Heart left ventricle (tissue), 16 donors: ENCODE results near the gene DPPA5. TPM values are rescaled to one million over a fixed set of nuclear protein-coding genes. Genes with fewer than 3 reads are reported as not detected.
A peak's percentile ranks its signal among the peaks of the same experiment; 100 is the strongest.
"Not testable (repeated sequence)": the region's sequence is repeated elsewhere in the genome, so short reads cannot be mapped to it uniquely, and the experiment has no call there.

Experiments used
- ATAC-seq, 4 donors: fragments of 200-7000 bp; cut with Tn5 transposase; one replicate each; pipeline ENCODE4 v1.9.1; 2020 to 2022; ENCODE audit warnings: moderate library complexity in 4 of 4, mild to moderate bottlenecking in 3 of 4, moderate number of reproducible peaks in 1 of 4
- DNase-seq, 5 donors: peaks; one replicate each; pipeline ENCODE4 v3.0.0-alpha.2; 2020
- H3K27ac ChIP-seq, 12 donors: fragments of 200-600 bp; sonication (generic) in 4 of 12; one replicate each; pipeline versions ENCODE4 v1.5.0 to v1.8.0; 2016 to 2022; ENCODE audit warnings: mild to moderate bottlenecking in 2 of 12
- H3K27me3 ChIP-seq, 9 donors: fragments of 200-600 bp; sonication (generic) in 2 of 9; one replicate each; pipeline versions ENCODE4 v1.5.1 to v1.8.0; 2016 to 2022; ENCODE audit warnings: mild to moderate bottlenecking in 3 of 9
- H3K36me3 ChIP-seq, 9 donors: fragments of 200-600 bp; sonication (generic) in 2 of 9; one replicate each; pipeline versions ENCODE4 v1.5.0 to v1.8.0; 2018 to 2022; ENCODE audit warnings: mild to moderate bottlenecking in 2 of 9
- H3K4me1 ChIP-seq, 12 donors: fragments of 200-600 bp; sonication (generic) in 4 of 12; one replicate each; pipeline versions ENCODE4 v1.5.0 to v1.8.0; 2016 to 2022; ENCODE audit warnings: mild to moderate bottlenecking in 3 of 12
- H3K4me3 ChIP-seq, 12 donors: fragments of 200-600 bp; sonication (generic) in 4 of 12; one replicate each; pipeline versions ENCODE4 v1.5.0 to v1.8.0; 2017 to 2022; ENCODE audit warnings: mild to moderate bottlenecking in 9 of 12, moderate library complexity in 4 of 12
- H3K9me3 ChIP-seq, 12 donors: fragments of 200-600 bp; sonication (generic) in 4 of 12; one replicate each; pipeline versions ENCODE4 v1.5.0 to v1.8.0; 2016 to 2022; ENCODE audit warnings: mild to moderate bottlenecking in 1 of 12
- CTCF ChIP-seq, 12 donors: fragments of 200-600 bp; sonication (generic) in 4 of 12; IDR thresholded peaks; one replicate each; pipeline versions ENCODE4 v1.5.0 to v1.8.0; 2018 to 2022; ENCODE audit warnings: antibody characterized with exemption in 12 of 12, mild to moderate bottlenecking in 5 of 12
- POLR2A ChIP-seq, 2 donors: fragments of 450-650 bp; IDR thresholded peaks; one replicate each; pipeline ENCODE4 v1.6.1; 2017; ENCODE audit warnings: antibody characterized with exemption in 2 of 2, mild to moderate bottlenecking in 2 of 2, moderate library complexity in 2 of 2
- WGBS, 4 donors: extraction: QIAGEN DNeasy Blood & Tissue Kit in 2 of 4; methylation state at CpG; one replicate each; pipeline versions ENCODE4 v1.1.5 to v1.1.7; 2013 to 2018; 5-methylcytosine and 5-hydroxymethylcytosine counted together
- intact Hi-C, 10 donors: fragments of 100-400 bp; cut with DNase I; formaldehyde crosslinking; loops; one replicate each; pipeline versions ENCODE4 v1.11.1 to v1.14.2; 2022
- polyA plus RNA-seq, 2 donors: library from polyadenylated mRNA; stranded (reverse); fragments of 200-250 nt; gene quantifications; one replicate each; pipeline ENCODE4 v1.2.3, GENCODE V29; 2013
- total RNA-seq, 9 donors: library from RNA; depleted of rRNA in 2 of 9; stranded (reverse); fragments of >200 nt in 2 of 9; fragmentation: NEBNext Ultra II Directional in 3 of 9; extraction: Animal tissue kit (Norgen Biotek cat#: 25700) in 3 of 9; gene quantifications; one replicate each; pipeline versions ENCODE4 v1.1.0 to v1.2.4, GENCODE V29; 2016 to 2023
- donor health status: ischemic (EF 13 %, LVEDD 7.1; RV severe dilation, severe dysfunction).
- donor health status: healthy with polysubstance abuse.
- donor health status: DM: no; HTN: yes; CAD: no.
- donor health status: DM: no; HTN: no; CAD: no.
- donor health status: ischemic (EF 25% LVEDD 6.9; RV normal size, moderate dysfunction).
- donor health status: ischemic (EF 25% LVEDD 5.7; RV mildly dilated, moderate dysfunction).
- donor health status: healthy.
- donor health status: DM: yes; HTN: yes; CAD: no.
- donor health status: ischemic (EF 35%, LVEDD 5.7; RV mildly dilated, moderate dysfunction).
- donor health status: nonischemic (EF 11% LVEDD 7.7; RV severe dilation, severe dysfunction).
- donor health status: DM: yes; HTN: yes; CAD: no.
- donor health status: PGD.
- donor health status: ischemic (EF 29% LVEDD 5.4; RV normal size, mild dysfunction).
- donor health status: nonischemic (EF 23%, LVEDD 6.1; RV moderate dilation, normal function).

The DPPA5 gene
- total and polyA plus RNA-seq, 11 donors = not detected

GRCh38 chr6:73308712-73309534 is 45.2 kb downstream of the DPPA5 start:
- Histone ChIP-seq H3K4me3 (peak overlapping the region in 11 of 12 donors; percentile 38 to 74 (median 55)), H3K4me1 (peaks cover 0 to 17% (median 3%) of the 10 kb centered on the region in 12 donors), H3K27ac (no peak overlapping the region), H3K9me3 (no peaks in the 10 kb centered on the region), H3K27me3 (peaks cover 0 to 32% (median 15%) of the 10 kb centered on the region in 9 donors), H3K36me3 (no peaks in the 10 kb centered on the region)
- 79 to 84% (median 81%) methylated on average over 26 of the region's 26 CpGs for WGBS, 4 donors
- ATAC-seq (no peak), DNase-seq (no peak)
- intact Hi-C loops = no loop called here
- TF ChIP-seq CTCF (IDR thresholded peaks at IDR 0.05) (no peak), POLR2A (IDR thresholded peaks at IDR 0.05) (no peak)

GRCh38 chr6:73303773-73304172 is 50.3 kb downstream of the DPPA5 start:
- H3K27ac ChIP-seq, ATAC-seq, intact Hi-C loops, DNase-seq, H3K36me3 ChIP-seq, H3K4me1 ChIP-seq, H3K9me3 ChIP-seq, H3K4me3 ChIP-seq: not testable (repeated sequence)
- H3K27me3 ChIP-seq = peaks cover 0 to 22% (median 3%) of the 10 kb centered on the region in 9 donors
- 84 to 90% (median 87%) methylated on average over 7 of the region's 7 CpGs for WGBS, 4 donors

Other genes starting within 250 kb of the DPPA5 start
- gene KHDC1L, start 128.8 kb downstream of the DPPA5 start, total RNA-seq = not detected
- not detected for gene KHDC1L, start 128.8 kb downstream of the DPPA5 start, polyA plus RNA-seq
- gene KHDC1, start 91.1 kb downstream of the DPPA5 start, total RNA-seq = 1 to 10 TPM in 2 of 9 donors, under 1 TPM in 4, not detected in 3; 0.25 to 1.1 (median 0.70) TPM
- gene KHDC1, start 91.1 kb downstream of the DPPA5 start, polyA plus RNA-seq = 1 to 10 TPM in 1 of 2 donors, under 1 TPM in 1; 0.80 to 1.1 TPM
- not detected for gene KHDC3L, start 8.4 kb upstream of the DPPA5 start, total RNA-seq
- gene KHDC3L, start 8.4 kb upstream of the DPPA5 start, polyA plus RNA-seq = not detected
- not detected for gene OOEP, start 15.6 kb upstream of the DPPA5 start, total RNA-seq
- not detected for gene OOEP, start 15.6 kb upstream of the DPPA5 start, polyA plus RNA-seq
- gene DDX43, start 40.6 kb upstream of the DPPA5 start, total RNA-seq = under 1 TPM in 6 of 9 donors, not detected in 3; 0.11 to 0.52 (median 0.20) TPM
- gene DDX43, start 40.6 kb upstream of the DPPA5 start, polyA plus RNA-seq = under 1 TPM; 0.08 to 0.30 TPM
- 1 to 10 TPM in 6 of 9 donors, under 1 TPM in 3; 0.50 to 7.6 (median 1.2) TPM for gene CGAS, start 98.0 kb upstream of the DPPA5 start, total RNA-seq
- gene CGAS, start 98.0 kb upstream of the DPPA5 start, polyA plus RNA-seq = under 1 TPM; 0.38 to 0.55 TPM
- gene MTO1, start 107.5 kb upstream of the DPPA5 start, total RNA-seq = 10 to 100 TPM; 18.8 to 32.2 (median 23.7) TPM
- gene MTO1, start 107.5 kb upstream of the DPPA5 start, polyA plus RNA-seq = 10 to 100 TPM in 1 of 2 donors, 1 to 10 TPM in 1; 8.6 to 19.4 TPM
- gene EEF1A1, start 166.8 kb upstream of the DPPA5 start, total RNA-seq = 1,000 to 10,000 TPM in 8 of 9 donors, 100 to 1,000 TPM in 1; 975 to 3,337 (median 1,528) TPM
- 1,000 to 10,000 TPM in 1 of 2 donors, 100 to 1,000 TPM in 1; 743 to 4,205 TPM for gene EEF1A1, start 166.8 kb upstream of the DPPA5 start, polyA plus RNA-seq